ENCODE data around the gene ZNF664. TPM values are rescaled to one million over a fixed set of nuclear protein-coding genes. Genes with fewer than 3 reads are reported as not detected.

The ZNF664 gene
- polyA plus RNA-seq, 6 donors from 2014 or later = 7.7 to 19.0 (median 11.8) TPM

DNA sequence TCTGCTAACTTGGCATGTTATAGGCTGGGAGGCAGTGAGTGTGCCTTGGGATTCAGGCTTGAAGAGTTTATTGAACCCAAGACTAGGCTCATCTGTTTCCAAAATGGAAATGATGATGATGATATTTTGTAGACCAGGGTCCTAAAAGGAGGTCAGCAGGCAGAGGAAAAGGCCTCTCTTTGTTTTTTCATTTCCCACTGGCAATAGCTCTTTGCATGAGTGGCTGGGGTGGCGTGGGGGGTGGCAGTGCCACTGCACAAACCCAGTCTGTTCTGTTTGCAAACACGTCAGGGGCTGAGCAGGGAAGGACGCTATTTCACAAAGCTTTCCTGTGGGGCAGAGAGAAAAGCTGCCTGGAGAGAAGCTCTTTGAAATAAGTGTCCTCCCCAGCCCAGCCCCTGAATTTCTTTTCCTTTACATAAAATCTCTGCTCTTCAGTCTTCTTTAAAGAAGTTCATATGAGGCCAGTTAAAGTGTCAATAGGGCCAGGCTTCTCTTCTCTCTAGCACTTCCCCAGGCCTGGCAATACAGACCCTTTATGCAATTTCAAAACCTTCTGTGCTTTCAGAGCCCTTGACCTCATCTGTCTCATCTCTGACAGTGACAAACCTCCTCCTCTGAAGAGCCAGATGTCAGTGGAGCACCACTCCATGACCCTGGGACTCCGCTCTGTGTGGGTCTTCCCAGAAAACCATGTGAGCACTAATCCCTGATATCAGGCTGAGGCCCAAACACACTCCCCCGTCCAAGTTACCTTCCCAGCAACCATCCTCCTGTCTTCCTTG, 72.8 kb downstream of the ZNF664 start:
- no peak for ATAC-seq (ENCODE audit: low read depth in 2 of 2)
- Mint-ChIP-seq H3K4me3 (no peak overlapping the region), H3K36me3 (peaks cover 24 to 39% of the 10 kb centered on the region in 2 donors), H3K27me3 (no peaks in the 10 kb centered on the region), H3K9me3 (peaks cover 13 to 49% (median 37%) of the 10 kb centered on the region in 7 donors), H3K4me1 (no peaks in the 10 kb centered on the region), H3K27ac (no peak overlapping the region)
- no peak for DNase-seq

DNA sequence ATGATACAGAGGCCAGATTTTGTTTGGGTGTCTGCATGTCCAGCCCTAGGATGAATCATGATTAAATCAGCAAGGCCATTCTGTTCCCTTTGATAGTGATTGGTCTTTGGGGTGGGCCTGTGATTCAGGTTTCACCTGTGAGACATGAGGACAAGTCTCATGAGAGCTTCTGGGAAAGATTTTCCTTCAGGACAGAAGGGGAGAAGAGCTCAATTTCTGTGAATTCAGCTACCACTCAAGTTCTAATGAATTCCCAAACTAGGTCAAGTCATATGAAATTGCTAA, 73.4 kb downstream of the ZNF664 start:
- Mint-ChIP-seq H3K9me3 (peaks cover 13 to 49% (median 37%) of the 10 kb centered on the region in 7 donors), H3K36me3 (peaks cover 24 to 39% of the 10 kb centered on the region in 2 donors), H3K27me3 (no peaks in the 10 kb centered on the region), H3K27ac (no peak overlapping the region), H3K4me1 (no peaks in the 10 kb centered on the region), H3K4me3 (no peak overlapping the region)
- ATAC-seq (ENCODE audit: low read depth in 2 of 2) (no peak), DNase-seq (no peak)

DNA sequence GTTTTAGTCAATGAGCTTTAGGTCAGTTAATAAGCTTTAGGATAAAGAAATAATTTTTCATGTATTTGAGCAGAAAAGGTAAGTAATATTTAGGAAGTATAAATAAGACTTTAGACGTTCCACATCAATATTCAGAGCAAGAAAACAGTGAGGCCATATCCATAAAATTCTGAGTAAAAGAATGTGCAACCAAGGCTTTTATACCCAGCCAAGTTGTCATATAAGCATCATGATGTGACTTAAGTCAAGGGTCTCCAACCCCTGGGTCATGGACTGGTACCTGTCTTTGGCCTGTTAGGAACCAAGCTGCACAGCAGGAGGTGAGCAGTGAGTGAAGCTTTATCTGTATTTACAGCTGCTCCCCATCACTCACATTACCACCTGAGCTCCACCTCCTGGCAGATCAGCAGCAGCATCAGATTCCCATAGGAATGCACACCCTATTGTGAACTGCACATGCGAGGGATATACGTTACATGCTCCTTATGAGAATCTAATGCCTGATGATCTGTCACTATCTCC, 74.1 kb downstream of the ZNF664 start:
- Mint-ChIP-seq H3K27me3 (no peaks in the 10 kb centered on the region), H3K4me1 (no peaks in the 10 kb centered on the region), H3K36me3 (peaks cover 24 to 39% of the 10 kb centered on the region in 2 donors), H3K4me3 (no peak overlapping the region), H3K27ac (no peak overlapping the region), H3K9me3 (peaks cover 13 to 49% (median 37%) of the 10 kb centered on the region in 7 donors)
- DNase-seq = no peak
- ATAC-seq (ENCODE audit: low read depth in 2 of 2) = no peak

- Mint-ChIP-seq H3K27me3 (peaks cover 5 to 11% (median 7%) of the 10 kb centered on the region in 3 donors), H3K4me1 (no peaks in the 10 kb centered on the region), H3K27ac (peak overlapping the region in 2 of 6 donors; percentile 33 to 59), H3K36me3 (peaks cover 24 to 39% of the 10 kb centered on the region in 2 donors), H3K9me3 (peaks cover 13 to 49% (median 37%) of the 10 kb centered on the region in 7 donors), H3K4me3 (no peak overlapping the region)
- ATAC-seq (ENCODE audit: low read depth in 2 of 2) (no peak), DNase-seq (no peak)
Measured at GRCh38 chr12:124049451-124050094, 76.6 kb downstream of the ZNF664 start.

DNA sequence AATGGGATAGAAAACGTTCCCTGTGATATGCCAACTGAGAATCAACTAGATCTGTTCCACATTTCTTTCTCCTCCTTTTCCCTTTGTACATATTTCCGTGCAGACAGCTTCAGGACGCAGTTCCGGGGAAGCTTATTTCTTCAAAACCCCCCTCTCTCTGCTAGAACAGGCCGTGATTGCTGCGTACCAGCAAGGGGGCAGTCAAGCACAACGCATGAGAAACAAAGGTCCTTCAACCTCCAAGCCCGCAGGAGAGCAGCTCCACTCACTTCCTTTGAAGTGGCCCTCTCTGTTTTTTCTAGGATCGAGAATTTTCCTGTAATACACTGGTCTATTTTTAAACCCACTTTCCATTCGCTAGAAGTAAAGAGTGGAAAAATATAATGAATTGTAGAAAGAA, 80.8 kb downstream of the ZNF664 start:
- H3K9me3 Mint-ChIP-seq = peaks cover 0 to 14% (median 6%) of the 10 kb centered on the region in 7 donors
- H3K27ac Mint-ChIP-seq = peak overlapping the region in 1 of 6 donors; percentile 79
- DNase-seq (no peak), ATAC-seq (ENCODE audit: low read depth in 2 of 2) (no peak)
- H3K4me3 Mint-ChIP-seq = no peak overlapping the region
- H3K4me1 Mint-ChIP-seq = no peaks in the 10 kb centered on the region
- peaks cover 5 to 11% (median 11%) of the 10 kb centered on the region in 3 donors for H3K27me3 Mint-ChIP-seq
- H3K36me3 Mint-ChIP-seq = peaks cover 5 to 15% of the 10 kb centered on the region in 2 donors

DNA sequence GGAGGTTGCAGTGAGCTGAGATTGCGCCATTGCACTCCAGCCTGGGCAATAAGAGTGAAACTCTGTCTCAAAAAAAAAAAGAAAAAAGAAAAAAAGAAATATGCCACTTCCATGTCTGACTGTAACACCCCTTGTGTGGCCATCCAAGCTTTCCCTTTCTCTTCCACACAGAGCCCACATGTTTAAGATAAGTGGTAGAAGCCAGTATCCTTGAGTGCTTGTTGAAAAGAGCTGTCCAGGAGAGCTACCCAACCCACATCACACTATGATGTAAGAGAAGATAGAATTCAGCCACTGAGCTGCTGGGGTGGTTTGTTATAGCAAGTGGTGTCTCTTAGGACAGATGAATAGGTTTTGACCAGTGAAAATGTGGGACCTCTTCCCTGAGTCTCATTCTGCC, 82.1 kb downstream of the ZNF664 start:
- DNase-seq (no peak), ATAC-seq (ENCODE audit: low read depth in 2 of 2) (no peak)
- peaks cover 5 to 20% (median 19%) of the 10 kb centered on the region in 3 donors for H3K27me3 Mint-ChIP-seq
- peaks cover 0 to 3% of the 10 kb centered on the region in 2 donors for H3K36me3 Mint-ChIP-seq
- no peaks in the 10 kb centered on the region for H3K4me1 Mint-ChIP-seq
- H3K27ac Mint-ChIP-seq = no peak overlapping the region
- H3K4me3 Mint-ChIP-seq = no peak overlapping the region
- H3K9me3 Mint-ChIP-seq = peaks cover 0 to 5% (median 2%) of the 10 kb centered on the region in 7 donors

- peaks cover 10 to 34% (median 32%) of the 10 kb centered on the region in 3 donors for H3K27me3 Mint-ChIP-seq
- DNase-seq = no peak
- H3K27ac Mint-ChIP-seq = peak overlapping the region in 1 of 6 donors; percentile 4
- H3K9me3 Mint-ChIP-seq = peaks cover 0 to 5% (median 3%) of the 10 kb centered on the region in 7 donors
- no peak for ATAC-seq (ENCODE audit: low read depth in 2 of 2)
- no peaks in the 10 kb centered on the region for H3K4me1 Mint-ChIP-seq
- H3K36me3 Mint-ChIP-seq = no peaks in the 10 kb centered on the region
- H3K4me3 Mint-ChIP-seq = no peak overlapping the region
Measured at GRCh38 chr12:124057691-124058090, 84.7 kb downstream of the ZNF664 start.

DNA sequence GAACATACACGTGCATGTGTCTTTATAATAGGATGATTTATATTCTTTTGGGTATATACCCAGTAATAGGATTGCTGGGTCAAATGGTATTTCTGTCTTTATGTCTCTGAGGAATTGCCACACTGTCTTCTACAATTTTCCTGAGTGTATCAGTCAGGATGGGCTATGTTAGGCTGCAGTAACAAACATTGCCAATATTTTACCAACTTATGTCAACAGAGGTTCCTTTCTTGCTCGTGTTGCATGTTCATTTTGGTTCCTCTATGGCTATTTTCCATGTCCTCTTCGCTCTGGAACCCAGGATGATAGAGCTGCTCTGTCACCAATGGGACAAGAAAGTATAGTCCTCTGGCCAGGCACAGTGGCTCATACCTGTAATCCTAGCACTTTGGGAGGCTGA, 86.7 kb downstream of the ZNF664 start:
- Mint-ChIP-seq H3K4me1 (no peaks in the 10 kb centered on the region), H3K9me3 (peaks cover 0 to 5% (median 3%) of the 10 kb centered on the region in 7 donors), H3K27me3 (peaks cover 4 to 27% (median 24%) of the 10 kb centered on the region in 3 donors), H3K4me3 (no peak overlapping the region), H3K27ac (no peak overlapping the region), H3K36me3 (no peaks in the 10 kb centered on the region)
- ATAC-seq (ENCODE audit: low read depth in 2 of 2) (no peak), DNase-seq (no peak)

Other genes with a start within 250 kb of the ZNF664 start
- gene DNAH10, start 210.9 kb upstream of the ZNF664 start, polyA plus RNA-seq (ENCODE audit: low read depth in 6 of 6) = under 1 TPM in 5 of 6 donors, not detected in 1; 0.03 to 0.33 (median 0.17) TPM
- gene CCDC92, start 384 bp upstream of the ZNF664 start, polyA plus RNA-seq (ENCODE audit: low read depth in 6 of 6) = 10 to 100 TPM; 18.7 to 31.5 (median 23.0) TPM

Data from naive B cell (primary cell).